OCI-LY1 (cell line): ENCODE measurements around the gene ELF4.

Source experiments
- H2AFZ ChIP-seq: fragments of 200-600 bp; sonication (generic), shearing (Covaris generic); 2 replicates; pipeline ENCODE4 v1.6.0; 2014; ENCODE audit warnings: antibody characterized with exemption, mild to moderate bottlenecking, low read length
- H3F3A ChIP-seq: fragments of 200-600 bp; sonication (generic), shearing (Covaris generic); 2 replicates; pipeline ENCODE4 v1.6.0; 2014; ENCODE audit warnings: mild to moderate bottlenecking, antibody characterized with exemption, low read length, moderate library complexity; ENCODE audit not compliant: insufficient read depth
- H3K27ac ChIP-seq: fragments of 200-600 bp; sonication (generic); 2 replicates; pipeline ENCODE4 v1.5.1; 2014; ENCODE audit warnings: low read length, mixed run types, mild to moderate bottlenecking, low read depth; ENCODE audit not compliant: poor library complexity, severe bottlenecking
- H3K27me3 ChIP-seq: fragments of 200-600 bp; sonication (generic); 2 replicates; pipeline ENCODE4 v1.6.0; 2014; ENCODE audit warnings: antibody characterized with exemption, mild to moderate bottlenecking, low read length, moderate library complexity; ENCODE audit not compliant: insufficient read depth
- H3K36me3 ChIP-seq: fragments of 200-600 bp; sonication (generic); 2 replicates; pipeline ENCODE4 v1.6.1; 2014; ENCODE audit warnings: mild to moderate bottlenecking, antibody characterized with exemption, low read length, moderate library complexity, mixed read lengths; ENCODE audit not compliant: insufficient read depth
- H3K4me1 ChIP-seq: fragments of 200-600 bp; sonication (generic); 2 replicates; pipeline ENCODE4 v1.5.1; 2014; ENCODE audit warnings: mild to moderate bottlenecking, low read length, moderate library complexity; ENCODE audit not compliant: insufficient read depth, severe bottlenecking
- H3K4me2 ChIP-seq: fragments of 200-600 bp; sonication (generic), shearing (Covaris generic); 2 replicates; pipeline ENCODE4 v1.6.1; 2014; ENCODE audit warnings: low read length
- H3K4me3 ChIP-seq: fragments of 200-600 bp; sonication (generic); 2 replicates; pipeline ENCODE4 v1.5.1; 2014; ENCODE audit warnings: low read length, low read depth, mild to moderate bottlenecking, mixed read lengths; ENCODE audit not compliant: poor library complexity, severe bottlenecking
- H3K79me2 ChIP-seq: fragments of 200-600 bp; shearing (Covaris generic); 2 replicates; pipeline ENCODE4 v1.6.1; 2016; ENCODE audit warnings: mixed run types, low read length, mixed read lengths; ENCODE audit not compliant: insufficient read depth
- H3K9ac ChIP-seq: fragments of 200-600 bp; sonication (generic), shearing (Covaris generic); 2 replicates; pipeline ENCODE4 v1.6.1; 2014; ENCODE audit warnings: mild to moderate bottlenecking, low read length, mixed read lengths
- H3K9me2 ChIP-seq: fragments of 200-600 bp; sonication (generic), shearing (Covaris generic); 2 replicates; pipeline ENCODE4 v1.6.1; 2014; ENCODE audit warnings: low read depth, mild to moderate bottlenecking, low read length, mixed read lengths
- H3K9me3 ChIP-seq: fragments of 200-600 bp; shearing (Covaris generic); 2 replicates; pipeline ENCODE4 v1.6.1; 2014; ENCODE audit warnings: low read length, mixed read lengths
- H4K20me1 ChIP-seq: fragments of 200-600 bp; sonication (generic), shearing (Covaris generic); 2 replicates; pipeline ENCODE4 v1.6.0; 2016; ENCODE audit warnings: mild to moderate bottlenecking, low read length; ENCODE audit not compliant: insufficient read depth
- CTCF ChIP-seq: fragments of 200-600 bp; sonication (generic), shearing (Covaris generic); IDR thresholded peaks from 2 replicates; pipeline ENCODE4 v1.5.1; 2017; ENCODE audit warnings: mild to moderate bottlenecking, antibody characterized with exemption, low read length, moderate library complexity, mixed read lengths
- EZH2 ChIP-seq: fragments of 200-600 bp; sonication (generic), shearing (Covaris generic); IDR thresholded peaks from 2 replicates; pipeline ENCODE4 v1.8.0; 2017; ENCODE audit warnings: borderline replicate concordance, mixed run types, mild to moderate bottlenecking, antibody characterized with exemption, low read length, moderate library complexity, mixed read lengths

The ELF4 gene

GRCh38 chrX:130032552-130032951 is 77.7 kb downstream of the ELF4 start:
- H3K36me3 ChIP-seq = no peaks in the 10 kb centered on the region

GRCh38 chrX:130030826-130031225 is 79.5 kb downstream of the ELF4 start:
- Histone ChIP-seq H3K4me2 (no peak overlapping the region), H3K9ac (no peak overlapping the region), H4K20me1 (no peaks in the 10 kb centered on the region), H2AFZ (no peak overlapping the region), H3K9me2 (no peaks in the 10 kb centered on the region), H3K36me3 (no peaks in the 10 kb centered on the region), H3F3A (no peaks in the 10 kb centered on the region), H3K4me1 (no peaks in the 10 kb centered on the region), H3K27me3 (no peaks in the 10 kb centered on the region), H3K4me3 (no peak overlapping the region), H3K27ac (no peak overlapping the region), H3K79me2 (no peaks in the 10 kb centered on the region), H3K9me3 (no peaks in the 10 kb centered on the region)
- TF ChIP-seq EZH2 (no peak), CTCF (no peak)

More at GRCh38 chrX:130032552-130032951, 77.7 kb downstream of the ELF4 start:
- no peak for TF ChIP-seq EZH2
- Histone ChIP-seq H4K20me1 (no peaks in the 10 kb centered on the region), H3K9me3 (no peaks in the 10 kb centered on the region), H3K4me2 (no peak overlapping the region), H3K79me2 (no peaks in the 10 kb centered on the region), H3K4me3 (no peak overlapping the region), H3F3A (no peaks in the 10 kb centered on the region), H3K9ac (no peak overlapping the region), H3K4me1 (no peaks in the 10 kb centered on the region), H2AFZ (no peak overlapping the region), H3K27ac (no peak overlapping the region), H3K9me2 (no peaks in the 10 kb centered on the region), H3K27me3 (no peaks in the 10 kb centered on the region)

GRCh38 chrX:130028196-130028595 is 82.1 kb downstream of the ELF4 start:
- H4K20me1 ChIP-seq = no peaks in the 10 kb centered on the region
- H3K4me3 ChIP-seq = no peak overlapping the region
- H3K27ac ChIP-seq = no peak overlapping the region
- H3K79me2 ChIP-seq = no peaks in the 10 kb centered on the region
- no peaks in the 10 kb centered on the region for H3K27me3 ChIP-seq
- no peaks in the 10 kb centered on the region for H3F3A ChIP-seq
- H3K4me2 ChIP-seq = no peak overlapping the region
- H2AFZ ChIP-seq = no peak overlapping the region
- H3K9me2 ChIP-seq = no peaks in the 10 kb centered on the region
- H3K4me1 ChIP-seq = peaks cover 10% of the 10 kb centered on the region
- H3K9ac ChIP-seq = no peak overlapping the region
- no peaks in the 10 kb centered on the region for H3K9me3 ChIP-seq
- TF ChIP-seq CTCF (peak; percentile 69), EZH2 (no peak)
- H3K36me3 ChIP-seq = no peaks in the 10 kb centered on the region

- Histone ChIP-seq H3K9ac (no peak overlapping the region), H3K9me2 (no peaks in the 10 kb centered on the region), H3K4me1 (peaks cover 10% of the 10 kb centered on the region), H3K79me2 (no peaks in the 10 kb centered on the region), H3K4me2 (no peak overlapping the region), H2AFZ (no peak overlapping the region), H3F3A (no peaks in the 10 kb centered on the region), H3K9me3 (no peaks in the 10 kb centered on the region), H4K20me1 (no peaks in the 10 kb centered on the region), H3K36me3 (no peaks in the 10 kb centered on the region), H3K4me3 (no peak overlapping the region), H3K27ac (no peak overlapping the region), H3K27me3 (no peaks in the 10 kb centered on the region)
- TF ChIP-seq EZH2 (no peak), CTCF (no peak)
Measured at GRCh38 chrX:130027569-130027968, 82.7 kb downstream of the ELF4 start.
